ENCODE results near the gene UTP15. TPM values are rescaled to one million over a fixed set of nuclear protein-coding genes. Genes with fewer than 3 reads are reported as not detected.

Gene UTP15
- total and polyA plus RNA-seq, 2 donors (not counting 1 experiment from before 2014, with no cell fraction given), result 13.2 to 17.0 TPM

DNA sequence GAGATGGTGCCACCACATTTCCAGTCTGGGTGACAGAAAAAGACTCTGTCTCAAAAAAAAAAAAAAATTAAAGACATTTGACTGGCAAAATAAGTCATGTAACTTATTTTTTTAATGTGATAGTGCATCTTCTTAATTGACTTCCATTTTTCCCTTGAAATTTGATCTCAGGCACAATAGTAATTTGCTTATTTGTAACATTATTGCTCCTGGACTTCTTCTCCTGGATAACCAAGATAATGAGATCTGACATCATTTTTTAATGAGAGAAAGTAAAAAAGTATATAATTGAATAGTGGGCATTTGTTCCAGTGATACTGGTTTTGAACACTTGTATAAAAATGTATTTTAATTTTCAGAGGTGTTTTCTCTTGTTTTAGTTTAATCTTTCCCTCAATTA, 63.9 kb downstream of the UTP15 start:
- no peaks in the 10 kb centered on the region for H3K27me3 ChIP-seq (ENCODE audit: control insufficient read depth, insufficient read depth, low read length)
- H3K4me3 ChIP-seq (replicated peaks in 1 of 4; ENCODE audit: control extremely low read depth in 1 of 4, insufficient read depth in 1 of 4, low read depth in 3 of 4, low read length in 4 of 4), result no peak overlapping the region
- H2AFZ ChIP-seq (ENCODE audit: low read length), result no peak overlapping the region
- DNase-seq (ENCODE audit: low read depth in 2 of 2), result no peak
- H3K36me3 ChIP-seq (ENCODE audit: control insufficient read depth, insufficient read depth, low read length), result no peaks in the 10 kb centered on the region
- H3K27ac ChIP-seq (ENCODE audit: insufficient read depth, low read length), result no peak overlapping the region
- no peak for TF ChIP-seq EZH2 (IDR thresholded peaks at IDR 0.05; ENCODE audit: low read length, missing control alignments)
- TF ChIP-seq, protein P1, sequence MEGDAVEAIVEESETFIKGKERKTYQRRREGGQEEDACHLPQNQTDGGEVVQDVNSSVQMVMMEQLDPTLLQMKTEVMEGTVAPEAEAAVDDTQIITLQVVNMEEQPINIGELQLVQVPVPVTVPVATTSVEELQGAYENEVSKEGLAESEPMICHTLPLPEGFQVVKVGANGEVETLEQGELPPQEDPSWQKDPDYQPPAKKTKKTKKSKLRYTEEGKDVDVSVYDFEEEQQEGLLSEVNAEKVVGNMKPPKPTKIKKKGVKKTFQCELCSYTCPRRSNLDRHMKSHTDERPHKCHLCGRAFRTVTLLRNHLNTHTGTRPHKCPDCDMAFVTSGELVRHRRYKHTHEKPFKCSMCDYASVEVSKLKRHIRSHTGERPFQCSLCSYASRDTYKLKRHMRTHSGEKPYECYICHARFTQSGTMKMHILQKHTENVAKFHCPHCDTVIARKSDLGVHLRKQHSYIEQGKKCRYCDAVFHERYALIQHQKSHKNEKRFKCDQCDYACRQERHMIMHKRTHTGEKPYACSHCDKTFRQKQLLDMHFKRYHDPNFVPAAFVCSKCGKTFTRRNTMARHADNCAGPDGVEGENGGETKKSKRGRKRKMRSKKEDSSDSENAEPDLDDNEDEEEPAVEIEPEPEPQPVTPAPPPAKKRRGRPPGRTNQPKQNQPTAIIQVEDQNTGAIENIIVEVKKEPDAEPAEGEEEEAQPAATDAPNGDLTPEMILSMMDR (conservative IDR thresholded peaks at IDR 0.05 in 1 of 2, IDR thresholded peaks at IDR 0.05 in 1 of 2; ENCODE audit: low read depth in 1 of 2, low read length in 2 of 2), result no peak
- H4K20me1 ChIP-seq (ENCODE audit: control insufficient read depth, extremely low read depth, insufficient read depth, low read length), result no peaks in the 10 kb centered on the region
- H3K4me2 ChIP-seq (ENCODE audit: extremely low read depth, insufficient read depth, low read length), result no peak overlapping the region
- H3K79me2 ChIP-seq (ENCODE audit: control insufficient read depth, insufficient read depth, low read length), result peaks cover 29% of the 10 kb centered on the region
- H3K9me3 ChIP-seq (ENCODE audit: control insufficient read depth, insufficient read depth, low read depth, low read length), result no peaks in the 10 kb centered on the region
- H3K9ac ChIP-seq (ENCODE audit: insufficient read depth, low read length), result no peak overlapping the region
- no peaks in the 10 kb centered on the region for H3K4me1 ChIP-seq (ENCODE audit: control insufficient read depth, extremely low read depth, insufficient read depth, low read length)

DNA sequence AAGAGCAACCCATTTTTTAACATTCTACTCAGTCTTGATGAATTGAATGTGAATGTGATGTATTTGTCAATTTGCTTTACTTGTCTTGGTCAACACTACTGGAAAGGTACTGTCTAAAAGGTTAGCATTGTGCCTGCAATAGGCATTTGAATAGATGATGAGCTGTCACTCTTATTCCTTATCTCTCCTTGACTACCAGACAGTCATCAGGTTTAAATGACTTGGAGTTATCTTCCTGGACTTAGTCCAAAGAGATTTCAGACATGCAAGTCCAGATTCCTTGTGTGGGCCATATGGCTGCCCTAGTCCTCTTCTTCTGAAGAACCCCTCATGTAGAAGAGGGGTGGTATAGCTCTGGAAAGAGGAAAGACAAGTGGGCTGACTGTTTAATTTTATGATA, 65.2 kb downstream of the UTP15 start:
- H3K4me2 ChIP-seq (ENCODE audit: extremely low read depth, insufficient read depth, low read length), result no peak overlapping the region
- no peak overlapping the region for H3K9ac ChIP-seq (ENCODE audit: insufficient read depth, low read length)
- TF ChIP-seq, protein P1 (conservative IDR thresholded peaks at IDR 0.05 in 1 of 2, IDR thresholded peaks at IDR 0.05 in 1 of 2; ENCODE audit: low read depth in 1 of 2, low read length in 2 of 2), result no peak
- no peak for TF ChIP-seq EZH2 (IDR thresholded peaks at IDR 0.05; ENCODE audit: low read length, missing control alignments)
- DNase-seq (ENCODE audit: low read depth in 2 of 2), result no peak
- H3K9me3 ChIP-seq (ENCODE audit: control insufficient read depth, insufficient read depth, low read depth, low read length), result no peaks in the 10 kb centered on the region
- H3K27ac ChIP-seq (ENCODE audit: insufficient read depth, low read length), result no peak overlapping the region
- no peaks in the 10 kb centered on the region for H4K20me1 ChIP-seq (ENCODE audit: control insufficient read depth, extremely low read depth, insufficient read depth, low read length)
- no peak overlapping the region for H2AFZ ChIP-seq (ENCODE audit: low read length)
- no peaks in the 10 kb centered on the region for H3K4me1 ChIP-seq (ENCODE audit: control insufficient read depth, extremely low read depth, insufficient read depth, low read length)
- H3K79me2 ChIP-seq (ENCODE audit: control insufficient read depth, insufficient read depth, low read length), result peaks cover 29% of the 10 kb centered on the region
- no peaks in the 10 kb centered on the region for H3K36me3 ChIP-seq (ENCODE audit: control insufficient read depth, insufficient read depth, low read length)
- H3K27me3 ChIP-seq (ENCODE audit: control insufficient read depth, insufficient read depth, low read length), result no peaks in the 10 kb centered on the region
- no peak overlapping the region for H3K4me3 ChIP-seq (replicated peaks in 1 of 4; ENCODE audit: control extremely low read depth in 1 of 4, insufficient read depth in 1 of 4, low read depth in 3 of 4, low read length in 4 of 4)

- Histone ChIP-seq H2AFZ (ENCODE audit: low read length) (no peak overlapping the region), H3K27ac (ENCODE audit: insufficient read depth, low read length) (no peak overlapping the region), H3K4me1 (ENCODE audit: control insufficient read depth, extremely low read depth, insufficient read depth, low read length) (no peaks in the 10 kb centered on the region), H3K9ac (ENCODE audit: insufficient read depth, low read length) (no peak overlapping the region), H3K79me2 (ENCODE audit: control insufficient read depth, insufficient read depth, low read length) (peaks cover 30% of the 10 kb centered on the region), H3K4me3 (replicated peaks in 1 of 4; ENCODE audit: control extremely low read depth in 1 of 4, insufficient read depth in 1 of 4, low read depth in 3 of 4, low read length in 4 of 4) (no peak overlapping the region), H3K36me3 (ENCODE audit: control insufficient read depth, insufficient read depth, low read length) (no peaks in the 10 kb centered on the region), H3K27me3 (ENCODE audit: control insufficient read depth, insufficient read depth, low read length) (no peaks in the 10 kb centered on the region), H3K4me2 (ENCODE audit: extremely low read depth, insufficient read depth, low read length) (no peak overlapping the region), H3K9me3 (ENCODE audit: control insufficient read depth, insufficient read depth, low read depth, low read length) (no peaks in the 10 kb centered on the region), H4K20me1 (ENCODE audit: control insufficient read depth, extremely low read depth, insufficient read depth, low read length) (no peaks in the 10 kb centered on the region)
- no peak for TF ChIP-seq EZH2 (IDR thresholded peaks at IDR 0.05; ENCODE audit: low read length, missing control alignments)
- TF ChIP-seq, protein P1 (conservative IDR thresholded peaks at IDR 0.05 in 1 of 2, IDR thresholded peaks at IDR 0.05 in 1 of 2; ENCODE audit: low read depth in 1 of 2, low read length in 2 of 2), result no peak
- no peak for DNase-seq (ENCODE audit: low read depth in 2 of 2)
Observed at GRCh38 chr5:73631500-73631899, 66.0 kb downstream of the UTP15 start.

Other genes starting within 250 kb of the UTP15 start
- 0.77 and 1.5 TPM in 2 replicates for gene FOXD1, start 117.0 kb upstream of the UTP15 start, total RNA-seq
- gene FOXD1, start 117.0 kb upstream of the UTP15 start, polyA plus RNA-seq, result 7.4 and 8.7 TPM in 2 replicates
- 207 and 256 TPM in 2 replicates for gene BTF3, start 67.3 kb upstream of the UTP15 start, total RNA-seq
- gene BTF3, start 67.3 kb upstream of the UTP15 start, polyA plus RNA-seq, result 631 and 647 TPM in 2 replicates
- 29.7 and 31.1 TPM in 2 replicates for gene ANKRA2, start 104 bp upstream of the UTP15 start, total RNA-seq
- 10.4 and 15.0 TPM in 2 replicates for gene ANKRA2, start 104 bp upstream of the UTP15 start, polyA plus RNA-seq
- gene ARHGEF28, start 60.5 kb downstream of the UTP15 start, total RNA-seq, result 10.3 and 34.3 TPM in 2 replicates
- 2.3 and 3.5 TPM in 2 replicates for gene ARHGEF28, start 60.5 kb downstream of the UTP15 start, polyA plus RNA-seq